Activated naive CD4-positive, alpha-beta T cell treated with anti-CD3 and anti-CD28 coated beads for 36 hours (primary cell): ENCODE measurements around the gene FOXN1. TPM values are rescaled to one million over a fixed set of nuclear protein-coding genes. Genes with fewer than 3 reads are reported as not detected.
A peak's percentile ranks its signal among the peaks of the same experiment; 100 is the strongest.

Experiments
- CTCF ChIA-PET: fragments of 350-600 bp; sonication (Branson Sonifier 250); formaldehyde crosslinking; loops from one replicate; lab custom pipeline; 2021; ENCODE audit warnings: antibody characterized with exemption; lab: Charles Lee
- DNase-seq: peaks from one replicate; pipeline ENCODE4 v3.0.0-alpha.2; 2020
- H3K27ac Mint-ChIP-seq: one replicate; pipeline ENCODE4 v1.8.0; 2021; ENCODE audit warnings: mild to moderate bottlenecking, mixed read lengths
- H3K27me3 Mint-ChIP-seq: one replicate; pipeline ENCODE4 v1.8.0; 2021; ENCODE audit warnings: low read depth, mixed read lengths
- H3K36me3 Mint-ChIP-seq: one replicate; pipeline ENCODE4 v1.8.0; 2021; ENCODE audit warnings: low read depth, mixed read lengths
- H3K4me1 Mint-ChIP-seq: one replicate; pipeline ENCODE4 v1.8.0; 2021; ENCODE audit warnings: low read depth, mixed read lengths
- H3K4me3 Mint-ChIP-seq: one replicate; pipeline ENCODE4 v1.8.0; 2021; ENCODE audit warnings: mild to moderate bottlenecking, moderate library complexity, mixed read lengths
- H3K9me3 Mint-ChIP-seq: one replicate; pipeline ENCODE4 v1.8.0; 2021; ENCODE audit warnings: mixed read lengths
- intact Hi-C: fragments of 100-400 bp; cut with micrococcal nuclease; formaldehyde crosslinking; loops from one replicate; pipeline ENCODE4 v1.15.1; 2023
- total RNA-seq, 2 experiments: library from RNA; stranded (reverse); gene quantifications; one replicate each; pipeline ENCODE4 v1.2.3, GENCODE V29; 2021

The FOXN1 gene
- total RNA-seq, 2 experiments from 2014 or later = not detected

DNA sequence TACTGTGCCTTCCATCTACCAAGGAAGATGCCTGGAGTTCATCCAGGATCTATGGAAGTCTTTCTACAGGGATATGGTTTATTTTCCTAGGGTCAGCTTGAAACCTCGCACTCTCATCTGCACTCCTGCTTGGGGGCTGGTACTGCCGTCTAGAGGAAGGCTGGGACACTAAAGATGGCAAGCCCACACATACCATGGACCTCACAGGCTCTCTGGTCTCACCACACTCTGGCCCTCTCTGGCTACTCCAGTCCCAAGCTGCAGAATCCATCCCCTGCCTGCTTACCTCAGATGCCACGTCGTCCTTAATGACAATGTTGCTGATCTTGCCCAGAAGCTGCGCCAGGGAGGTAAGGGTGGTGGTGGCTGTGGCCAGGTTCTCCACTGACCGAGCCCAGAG lies 48.4 kb downstream of the FOXN1 start:
- intact Hi-C loops = loop anchor here (5.0 kb wide), 2 partner anchors 197 to 237 kb away; partner anchors contain the start of genes POLDIP2 and TMEM97
- CTCF ChIA-PET = no interaction called here
- peaks cover 22% of the 10 kb centered on the region for H3K36me3 Mint-ChIP-seq

DNA sequence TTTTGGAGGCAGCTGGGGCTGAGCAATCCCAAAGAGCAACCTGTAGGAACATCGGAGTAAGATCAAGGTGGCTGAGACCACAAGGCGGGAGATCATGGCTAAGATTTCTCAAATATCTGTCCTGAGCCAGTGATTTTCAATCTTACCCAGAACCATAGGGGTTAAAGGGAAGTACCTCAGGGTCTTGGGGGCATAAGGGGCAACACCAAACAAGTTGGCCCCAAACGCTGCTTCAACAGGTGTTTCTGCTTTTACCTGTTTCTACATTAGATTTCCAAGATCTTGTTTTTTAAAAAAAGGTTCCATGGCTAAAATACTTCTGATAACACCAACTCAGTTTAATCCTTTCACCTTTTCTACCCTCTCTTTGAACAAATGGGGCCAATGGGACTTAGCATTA lies 48.9 kb downstream of the FOXN1 start:
- H3K36me3 Mint-ChIP-seq = peaks cover 26% of the 10 kb centered on the region
- H3K4me1 Mint-ChIP-seq = peaks cover 20% of the 10 kb centered on the region
- no peaks in the 10 kb centered on the region for H3K9me3 Mint-ChIP-seq
- H3K27ac Mint-ChIP-seq = no peak overlapping the region
- DNase-seq = no peak
- intact Hi-C loops = no loop called here
- CTCF ChIA-PET = no interaction called here
- H3K4me3 Mint-ChIP-seq = no peak overlapping the region
- H3K27me3 Mint-ChIP-seq = no peaks in the 10 kb centered on the region

More for the DNA sequence above, 48.4 kb downstream of the FOXN1 start:
- Mint-ChIP-seq H3K4me1 (peaks cover 25% of the 10 kb centered on the region), H3K4me3 (no peak overlapping the region), H3K27ac (no peak overlapping the region), H3K9me3 (no peaks in the 10 kb centered on the region), H3K27me3 (no peaks in the 10 kb centered on the region)
- DNase-seq = no peak

GRCh38 chr17:28563475-28563874 lies 57.3 kb downstream of the FOXN1 start:
- Mint-ChIP-seq H3K9me3 (no peaks in the 10 kb centered on the region), H3K4me1 (peaks cover 18% of the 10 kb centered on the region), H3K27ac (no peak overlapping the region), H3K36me3 (peaks cover 28% of the 10 kb centered on the region), H3K4me3 (no peak overlapping the region), H3K27me3 (no peaks in the 10 kb centered on the region)
- intact Hi-C loops = no loop called here
- CTCF ChIA-PET = no interaction called here
- DNase-seq = no peak

DNA sequence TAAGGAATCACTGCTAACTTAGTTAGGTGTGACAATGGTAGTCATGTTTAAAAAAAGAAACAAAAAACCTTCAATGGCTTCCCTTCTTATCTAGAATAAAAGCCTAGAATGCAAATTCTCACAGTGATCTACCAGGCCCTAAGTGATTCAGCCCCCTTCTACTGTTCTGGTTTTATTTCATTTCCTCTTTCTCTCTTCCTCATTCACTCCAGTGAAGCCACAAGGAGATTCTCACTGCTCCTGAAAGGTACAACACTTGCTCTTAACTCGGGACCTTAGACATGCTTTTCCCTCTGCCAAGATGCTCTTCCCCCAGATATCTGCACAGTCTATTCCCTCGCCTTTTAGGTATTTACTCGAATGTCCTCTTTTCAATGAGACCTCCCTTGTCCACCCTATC lies 61.5 kb downstream of the FOXN1 start:
- no peak for DNase-seq
- intact Hi-C loops = no loop called here
- H3K4me1 Mint-ChIP-seq = peaks cover 44% of the 10 kb centered on the region
- H3K27ac Mint-ChIP-seq = peak overlapping the region; percentile 65
- H3K36me3 Mint-ChIP-seq = peaks cover 23% of the 10 kb centered on the region
- CTCF ChIA-PET = interaction anchor here (0.8 to 1.2 kb wide), 3 partner anchors 18 to 152 kb away, joined by 3 to 4 read pairs (median 3); partner anchors contain the start of gene RPL23A
- H3K27me3 Mint-ChIP-seq = no peaks in the 10 kb centered on the region
- H3K9me3 Mint-ChIP-seq = no peaks in the 10 kb centered on the region
- no peak overlapping the region for H3K4me3 Mint-ChIP-seq

DNA sequence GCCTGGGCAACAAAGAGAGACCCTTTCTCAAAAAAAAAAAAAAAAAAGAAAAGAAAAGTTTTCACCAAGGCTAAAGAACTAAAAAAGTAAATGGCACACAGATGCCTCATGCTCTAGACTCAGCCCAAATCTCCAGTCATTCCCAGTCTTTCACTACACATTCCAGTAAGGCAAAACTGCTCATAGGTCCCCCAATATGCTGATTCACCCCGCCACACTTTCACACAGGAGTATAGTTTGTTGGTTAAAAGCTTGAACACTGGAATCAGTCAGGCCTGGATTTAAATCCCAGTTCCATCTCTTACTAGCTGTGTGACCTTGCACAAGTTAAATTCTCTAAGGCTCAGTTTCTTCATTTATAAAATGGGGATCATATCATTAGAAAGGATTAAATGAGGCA lies 63.3 kb downstream of the FOXN1 start:
- intact Hi-C loops = no loop called here
- Mint-ChIP-seq H3K36me3 (peaks cover 22% of the 10 kb centered on the region), H3K27ac (no peak overlapping the region), H3K9me3 (no peaks in the 10 kb centered on the region), H3K4me1 (peaks cover 46% of the 10 kb centered on the region), H3K27me3 (no peaks in the 10 kb centered on the region), H3K4me3 (peak overlapping the region; percentile 52)
- DNase-seq = no peak
- CTCF ChIA-PET = interaction anchor here (1.5 to 3.8 kb wide), 2 partner anchors 21 to 24 kb away, joined by 6 to 24 read pairs; no protein-coding TSS in a partner anchor

DNA sequence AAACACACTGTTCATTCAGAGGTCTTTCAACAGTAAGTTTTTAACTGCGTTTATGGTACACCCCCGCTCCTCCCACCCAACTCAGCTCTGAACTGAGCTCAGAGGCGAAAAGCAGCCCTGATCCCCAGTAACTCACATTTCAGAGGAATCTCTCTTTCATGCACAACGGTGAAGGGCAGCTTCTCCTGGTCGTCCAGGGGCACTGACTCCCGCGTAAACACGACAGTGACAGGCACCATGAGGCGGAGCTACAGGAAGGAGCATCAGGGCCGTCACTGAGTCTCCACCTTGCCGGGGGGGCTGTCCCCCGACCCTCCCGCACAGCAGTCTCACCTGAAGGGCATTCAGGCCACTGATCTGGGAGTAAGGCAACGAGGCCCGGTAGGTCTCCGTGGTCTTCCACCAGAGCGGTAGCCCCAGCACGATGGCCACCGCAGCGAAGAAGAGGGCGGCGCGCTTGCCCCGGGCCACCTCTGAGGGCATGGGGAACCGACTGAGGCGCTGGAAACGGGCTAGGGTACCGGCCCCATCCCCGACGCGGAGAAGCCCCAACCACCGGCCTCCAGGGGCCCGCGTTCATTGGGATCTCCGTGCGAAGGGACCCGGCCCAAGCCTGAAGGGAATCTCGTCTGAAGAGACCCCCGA lies 64.7 kb downstream of the FOXN1 start:
- no peaks in the 10 kb centered on the region for H3K9me3 Mint-ChIP-seq
- no peaks in the 10 kb centered on the region for H3K27me3 Mint-ChIP-seq
- intact Hi-C loops = loop anchor here (1.0 to 10.0 kb wide), 6 partner anchors 22 to 526 kb away; partner anchors contain the start of genes BLTP2, IFT20, NLK and PHF12

GRCh38 chr17:28571361-28572122 lies 65.4 kb downstream of the FOXN1 start, which contains the start of gene PIGS:
TSS of gene PIGS (minus strand) at chr17:28571524. CDS start at chr17:28571496, 28 bp downstream.
- peak within 1 kb of the TSS; percentile 85 for H3K4me3 Mint-ChIP-seq
- peak within 1 kb of the TSS; percentile 91 for H3K27ac Mint-ChIP-seq
- CTCF ChIA-PET = interaction anchor here (0.6 to 3.8 kb wide), 8 partner anchors 14 to 101 kb away, joined by 3 to 24 read pairs (median 3); partner anchors contain the start of gene SPAG5
- peak; percentile 96 for DNase-seq
- H3K4me1 Mint-ChIP-seq = peaks cover 51% of the 10 kb centered on the region
- intact Hi-C loops = loop anchor here (1.0 to 10.0 kb wide), 6 partner anchors 22 to 527 kb away; partner anchors contain the start of genes BLTP2, IFT20, NLK and PHF12
- H3K27me3 Mint-ChIP-seq = no peaks in the 10 kb centered on the region
- H3K9me3 Mint-ChIP-seq = no peaks in the 10 kb centered on the region
- H3K36me3 Mint-ChIP-seq = peaks cover 20% of the 10 kb centered on the region

More for the DNA sequence above, 64.7 kb downstream of the FOXN1 start:
- Mint-ChIP-seq H3K27ac (peak overlapping the region; percentile 91), H3K4me3 (peak overlapping the region; percentile 85), H3K36me3 (peaks cover 20% of the 10 kb centered on the region), H3K4me1 (peaks cover 45% of the 10 kb centered on the region)
- peak; percentile 69 for DNase-seq
- CTCF ChIA-PET = interaction anchor here (0.7 to 3.8 kb wide), 7 partner anchors 14 to 75 kb away, joined by 3 to 24 read pairs (median 3); partner anchors contain the start of genes SPAG5 and UNC119

- Mint-ChIP-seq H3K27ac (peak overlapping the region; percentile 91), H3K9me3 (no peaks in the 10 kb centered on the region), H3K4me1 (peaks cover 53% of the 10 kb centered on the region), H3K36me3 (peaks cover 23% of the 10 kb centered on the region), H3K4me3 (peak overlapping the region; percentile 85), H3K27me3 (no peaks in the 10 kb centered on the region)
- intact Hi-C loops = loop anchor here (5.0 to 10.0 kb wide), 4 partner anchors 235 to 528 kb away; partner anchors contain the start of genes IFT20, NLK, PHF12 and TNFAIP1
- no peak for DNase-seq
- CTCF ChIA-PET = interaction anchor here (0.8 to 3.8 kb wide), 4 partner anchors 13 to 40 kb away, joined by 3 to 24 read pairs (median 4); no protein-coding TSS in a partner anchor
Measured at GRCh38 chr17:28572259-28573039, 66.3 kb downstream of the FOXN1 start.

GRCh38 chr17:28573040-28573380 lies 66.9 kb downstream of the FOXN1 start:
- peaks cover 24% of the 10 kb centered on the region for H3K36me3 Mint-ChIP-seq
- CTCF ChIA-PET = no interaction called here
- peaks cover 47% of the 10 kb centered on the region for H3K4me1 Mint-ChIP-seq
- no peak overlapping the region for H3K27ac Mint-ChIP-seq
- no peaks in the 10 kb centered on the region for H3K9me3 Mint-ChIP-seq
- H3K27me3 Mint-ChIP-seq = no peaks in the 10 kb centered on the region
- intact Hi-C loops = loop anchor here (5.0 to 10.0 kb wide), 4 partner anchors 236 to 528 kb away; partner anchors contain the start of genes IFT20, NLK, PHF12 and TNFAIP1
- H3K4me3 Mint-ChIP-seq = no peak overlapping the region
- no peak for DNase-seq

- H3K36me3 Mint-ChIP-seq = peaks cover 23% of the 10 kb centered on the region
- H3K27me3 Mint-ChIP-seq = no peaks in the 10 kb centered on the region
- H3K4me3 Mint-ChIP-seq = no peak overlapping the region
- no peaks in the 10 kb centered on the region for H3K9me3 Mint-ChIP-seq
- CTCF ChIA-PET = no interaction called here
- H3K27ac Mint-ChIP-seq = no peak overlapping the region
- intact Hi-C loops = loop anchor here (5.0 to 10.0 kb wide), 4 partner anchors 236 to 529 kb away; partner anchors contain the start of genes IFT20, NLK, PHF12 and TNFAIP1
- peaks cover 43% of the 10 kb centered on the region for H3K4me1 Mint-ChIP-seq
- no peak for DNase-seq
Measured at GRCh38 chr17:28573521-28573920, 67.4 kb downstream of the FOXN1 start.

DNA sequence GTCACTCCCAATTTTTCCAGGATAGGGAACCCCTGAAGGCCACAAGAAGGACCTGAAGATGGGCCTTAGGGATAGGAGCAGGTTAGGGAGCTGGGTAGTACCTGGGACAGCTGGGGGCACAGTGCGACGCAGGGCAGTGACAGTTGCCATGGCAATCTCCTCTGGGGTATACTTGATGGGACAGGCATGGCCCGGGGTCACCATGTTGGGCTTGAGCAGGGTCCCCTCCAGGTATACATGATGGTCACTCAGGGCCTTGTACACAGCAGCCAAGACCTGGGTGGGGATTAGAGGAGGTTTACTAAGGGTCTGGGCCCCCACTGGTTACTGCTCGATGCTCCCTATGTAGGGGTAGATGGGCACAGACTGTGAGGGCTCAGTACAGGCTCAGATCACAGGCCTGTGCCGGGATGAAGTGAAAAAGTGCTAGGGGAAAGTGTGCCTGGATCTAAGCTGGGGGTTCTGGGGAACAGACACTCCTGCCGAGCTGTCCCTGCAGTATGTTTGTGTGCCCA lies 67.9 kb downstream of the FOXN1 start:
- no peak for DNase-seq
- H3K27ac Mint-ChIP-seq = no peak overlapping the region
- H3K9me3 Mint-ChIP-seq = no peaks in the 10 kb centered on the region
- H3K4me1 Mint-ChIP-seq = peaks cover 40% of the 10 kb centered on the region
- H3K36me3 Mint-ChIP-seq = peaks cover 23% of the 10 kb centered on the region
- CTCF ChIA-PET = interaction anchor here (0.6 kb wide), 1 partner anchor 27 kb away, joined by 3 read pairs; no protein-coding TSS in a partner anchor
- no peak overlapping the region for H3K4me3 Mint-ChIP-seq
- intact Hi-C loops = loop anchor here (5.0 to 10.0 kb wide), 4 partner anchors 237 to 529 kb away; partner anchors contain the start of genes IFT20, NLK, PHF12 and TNFAIP1
- H3K27me3 Mint-ChIP-seq = no peaks in the 10 kb centered on the region
